COR-L47 (cell line): ENCODE measurements around the gene DLG1.

Source experiments
- DNase-seq: peaks from one replicate; lab custom pipeline; 2025; lab: John Stamatoyannopoulos, UW

The DLG1 gene

DNA sequence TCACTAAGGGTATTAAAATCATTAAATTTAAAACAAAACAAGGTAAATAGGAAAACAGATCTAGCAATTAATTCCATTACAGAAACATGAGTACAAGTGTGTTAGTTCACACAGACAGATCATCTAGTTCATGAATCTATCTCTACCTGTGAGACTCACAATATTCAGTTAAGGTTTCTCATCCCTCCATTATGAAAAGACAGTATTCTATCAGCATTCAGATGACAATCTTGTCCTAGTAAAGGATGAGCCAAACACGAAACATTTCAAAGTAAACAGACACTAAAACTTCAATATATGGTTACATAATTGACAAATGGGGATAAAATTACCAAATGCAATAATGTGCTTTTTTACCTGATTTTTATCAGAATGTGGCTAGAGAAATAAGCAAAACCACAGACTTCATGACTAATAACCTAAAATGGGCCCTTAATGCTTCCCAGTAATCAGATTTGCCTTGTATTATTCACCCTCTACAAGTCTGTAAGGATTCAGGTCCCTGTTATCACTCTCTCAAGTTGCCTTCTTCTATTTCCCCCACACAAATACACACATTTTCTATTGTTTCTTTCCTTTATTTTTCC is 126.8 kb downstream of the DLG1 start:
- no peak for DNase-seq

DNA sequence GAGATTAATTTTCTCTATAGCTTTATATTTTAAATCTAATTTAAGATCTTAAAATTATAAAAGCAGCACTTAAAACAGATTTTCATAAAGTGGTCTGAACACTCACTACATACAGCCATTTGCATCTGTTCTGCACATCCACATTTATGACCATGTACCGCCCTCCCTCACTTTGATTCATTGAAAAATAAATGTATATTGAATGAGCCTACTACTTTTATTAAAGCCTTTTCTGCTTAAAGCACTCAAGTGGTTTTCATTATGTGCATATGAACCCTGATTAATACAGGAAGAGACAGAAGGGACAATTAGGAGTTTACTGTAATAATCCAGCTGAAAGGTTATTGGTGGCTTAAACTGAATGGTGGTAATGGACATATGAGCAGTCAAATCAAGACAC is 129.4 kb downstream of the DLG1 start:
- no peak for DNase-seq

DNA sequence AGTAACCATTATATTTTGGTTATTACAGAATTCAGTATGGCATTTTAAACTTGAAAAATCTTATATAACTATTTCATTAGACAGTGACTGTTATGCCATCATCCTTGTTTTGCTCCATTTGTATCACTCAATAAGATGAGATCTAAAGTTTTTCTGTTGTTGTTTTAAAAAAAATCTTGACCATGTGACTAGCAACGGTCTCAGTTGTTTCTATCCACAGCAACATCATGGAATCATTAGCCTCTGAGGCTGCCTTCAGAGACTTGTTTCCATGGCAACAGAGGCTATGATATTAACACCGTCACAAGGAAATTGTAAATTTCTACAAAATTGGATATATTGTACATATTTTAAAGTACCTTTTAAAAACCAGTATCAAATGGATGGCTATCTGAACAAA is 129.8 kb downstream of the DLG1 start:
- no peak for DNase-seq

DNA sequence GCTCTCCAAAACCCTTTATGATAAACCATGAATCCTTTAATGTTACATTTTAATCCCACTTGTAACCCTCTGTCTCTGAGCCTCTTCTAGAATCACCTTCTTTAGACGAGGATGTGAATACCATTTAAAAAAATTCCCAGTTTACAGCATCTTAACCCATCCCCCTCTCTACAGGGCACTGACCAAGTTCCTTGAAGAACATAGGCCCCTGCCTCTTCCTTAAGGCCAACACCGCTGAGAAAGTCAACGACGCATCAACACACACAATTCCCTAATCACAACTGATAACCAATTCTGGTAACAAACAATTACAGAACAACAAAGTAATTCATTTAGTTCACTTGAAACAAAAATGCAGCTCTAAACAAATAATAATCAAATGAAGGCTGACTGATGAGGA is 130.3 kb downstream of the DLG1 start:
- DNase-seq, result no peak

DNA sequence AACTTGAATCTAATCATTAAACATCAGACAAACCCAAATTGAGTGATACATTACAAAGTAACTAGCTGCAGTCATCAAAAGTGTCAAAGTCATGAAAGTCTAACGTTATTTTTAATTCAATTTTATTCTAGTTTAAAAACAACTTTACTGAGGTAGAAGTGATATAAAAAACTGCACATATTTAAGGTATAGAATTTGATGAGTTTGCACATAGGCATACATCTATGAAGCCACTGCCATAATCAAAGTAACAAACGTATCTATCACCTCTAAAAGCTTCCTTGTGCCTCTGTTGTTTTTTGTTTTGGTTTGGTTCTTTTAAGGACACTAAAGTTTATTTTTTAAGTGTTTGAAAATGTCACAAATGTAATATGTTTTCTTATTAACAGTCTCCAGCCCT is 130.9 kb downstream of the DLG1 start:
- no peak for DNase-seq

DNA sequence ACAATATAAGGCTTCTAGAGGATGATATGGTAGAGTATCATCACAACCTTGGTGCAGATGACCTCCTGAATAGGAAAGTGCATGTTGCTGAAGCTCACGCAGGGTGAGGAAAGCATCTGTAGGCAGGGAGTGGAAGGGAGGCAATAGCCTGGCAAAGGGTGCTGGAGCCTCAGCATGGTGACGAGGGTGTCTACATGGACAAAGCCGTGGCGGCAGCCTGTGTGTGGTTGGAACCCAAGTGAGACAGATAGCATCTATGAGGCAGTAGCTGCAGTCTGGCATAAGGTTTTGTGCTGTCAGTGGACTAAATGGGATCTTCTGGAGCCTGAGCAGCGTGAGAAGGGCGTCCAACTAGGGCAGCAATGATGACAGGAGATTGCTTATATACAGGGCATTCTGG is 132.5 kb downstream of the DLG1 start:
- DNase-seq, result no peak

DNA sequence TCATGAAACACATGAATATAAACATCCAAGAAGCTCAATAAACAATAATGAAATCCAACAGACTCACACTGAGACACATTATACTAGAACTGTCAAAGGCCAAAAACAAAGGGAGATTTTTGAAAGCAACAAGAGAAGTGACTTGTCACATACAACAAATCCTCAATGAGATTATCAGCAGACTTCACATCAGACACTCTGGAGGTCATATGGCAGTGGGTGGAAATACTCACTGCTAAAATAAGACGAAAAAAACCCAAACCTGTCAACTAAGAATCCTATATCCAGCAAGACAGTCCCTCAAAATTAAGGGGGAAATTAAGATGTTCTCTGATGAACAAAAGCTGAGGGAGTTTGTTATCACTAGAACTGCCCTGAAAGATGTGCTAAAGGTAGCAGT is 143.4 kb downstream of the DLG1 start:
- no peak for DNase-seq

DNA sequence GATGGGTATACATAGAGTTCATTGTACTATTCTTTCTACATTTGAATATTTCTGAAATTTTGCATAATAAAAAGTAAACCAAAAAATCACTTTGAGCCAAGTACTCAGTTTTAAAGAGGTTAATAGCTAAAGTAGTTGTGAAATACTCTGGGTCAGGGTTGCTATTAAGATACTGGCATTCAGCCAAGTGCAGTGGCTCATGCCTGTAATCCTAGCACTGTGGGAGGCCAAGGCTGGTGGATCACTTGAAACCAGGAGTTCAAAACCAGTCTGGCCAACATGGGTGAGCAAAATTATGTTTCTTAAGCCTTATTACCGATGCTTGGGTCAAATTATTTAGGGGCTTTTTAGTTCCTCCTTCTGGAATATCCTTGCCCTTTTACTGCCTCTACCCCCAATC is 146.8 kb downstream of the DLG1 start:
- DNase-seq, result peak; percentile 67

DNA sequence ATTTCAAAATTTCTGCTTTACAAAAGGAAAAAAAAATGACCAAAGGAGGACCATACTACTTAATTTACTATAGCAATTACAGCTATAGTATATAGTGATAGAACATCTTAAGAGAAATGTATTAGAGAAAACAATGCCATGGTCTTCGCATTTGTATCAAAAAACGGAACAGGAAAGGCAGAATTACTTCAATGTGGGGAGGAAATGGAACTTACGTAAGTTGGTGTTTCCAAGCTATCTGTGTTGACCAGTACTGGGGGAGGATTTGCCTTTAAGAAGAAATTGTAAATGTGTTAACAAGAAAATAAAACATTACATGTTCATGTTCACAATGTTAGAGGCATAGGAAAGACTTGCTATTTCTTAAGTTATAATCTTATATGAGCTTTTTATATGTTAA is 148.9 kb downstream of the DLG1 start:
- no peak for DNase-seq

DNA sequence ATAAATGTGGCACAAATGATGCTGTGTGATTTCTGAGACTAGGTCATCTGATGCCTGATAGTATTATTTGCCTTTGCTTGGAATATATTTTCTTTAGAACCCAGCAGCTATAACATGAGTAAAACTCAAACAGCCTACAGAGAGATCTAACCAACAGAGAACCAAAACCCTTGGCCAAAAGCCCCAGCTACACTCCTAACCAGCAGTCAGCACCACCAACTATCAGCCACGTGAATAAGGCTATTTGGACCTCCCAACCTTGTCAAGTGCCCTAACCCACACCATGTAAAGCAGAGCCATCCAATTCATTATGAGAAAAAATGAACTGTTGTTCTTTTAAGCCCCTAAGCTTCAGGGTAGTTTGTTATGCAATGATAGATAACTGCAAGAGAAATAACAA is 154.2 kb downstream of the DLG1 start:
- DNase-seq, result no peak

DNA sequence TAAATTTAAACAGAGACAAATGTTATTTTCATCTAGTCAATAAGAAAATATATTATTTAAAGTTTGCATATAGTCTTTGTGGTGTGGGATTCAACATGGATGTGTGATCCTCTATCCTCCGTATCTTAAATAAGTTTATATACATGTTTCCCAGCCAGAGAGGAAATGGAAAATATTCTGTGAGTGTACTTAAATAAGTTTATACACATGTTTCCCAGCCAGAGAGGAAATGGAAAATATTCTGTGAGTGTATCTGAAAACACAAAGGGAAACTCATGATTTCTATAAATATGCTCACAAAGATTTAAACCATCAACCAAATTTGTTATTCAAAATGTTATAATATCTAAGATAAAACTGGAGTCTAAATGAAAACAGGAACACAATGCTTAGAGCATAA is 158.8 kb downstream of the DLG1 start:
- no peak for DNase-seq

DNA sequence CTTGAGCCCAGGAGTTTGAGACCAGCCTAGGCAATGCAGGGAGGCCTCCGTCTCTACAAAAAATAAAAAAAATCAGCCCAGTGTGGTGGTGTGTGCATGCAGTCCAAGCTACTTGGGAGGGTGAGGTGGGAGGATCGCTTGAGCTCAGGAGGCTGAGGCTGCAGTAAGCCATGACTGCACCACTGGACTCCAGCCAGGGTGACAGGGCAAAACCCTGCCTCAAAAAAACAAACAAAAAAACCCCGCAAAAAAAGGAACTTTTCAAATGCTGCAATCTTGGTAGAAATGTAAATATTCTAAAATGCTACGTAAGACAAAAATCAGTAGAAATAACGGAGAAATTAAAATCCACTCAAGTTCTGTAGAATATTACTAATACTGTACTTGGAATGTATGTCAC is 160.7 kb downstream of the DLG1 start:
- no peak for DNase-seq

DNA sequence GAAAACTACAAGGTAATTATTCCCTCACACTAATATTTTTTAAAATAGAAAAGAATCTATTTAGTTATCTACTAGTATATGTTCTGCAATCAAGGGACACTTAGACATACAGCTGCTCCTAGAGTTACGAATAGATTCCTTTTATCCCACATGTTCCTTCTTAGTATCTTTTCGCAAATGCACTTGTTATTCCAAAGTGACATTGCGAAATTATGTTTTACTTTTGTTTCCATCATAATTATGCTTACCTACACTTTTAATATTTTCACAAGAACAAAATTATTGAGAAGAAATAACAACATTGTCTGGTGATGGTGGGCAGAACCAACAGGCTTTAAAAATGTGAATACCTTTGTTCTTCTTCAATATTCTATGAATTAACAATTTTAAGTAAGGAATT is 161.7 kb downstream of the DLG1 start:
- no peak for DNase-seq

DNA sequence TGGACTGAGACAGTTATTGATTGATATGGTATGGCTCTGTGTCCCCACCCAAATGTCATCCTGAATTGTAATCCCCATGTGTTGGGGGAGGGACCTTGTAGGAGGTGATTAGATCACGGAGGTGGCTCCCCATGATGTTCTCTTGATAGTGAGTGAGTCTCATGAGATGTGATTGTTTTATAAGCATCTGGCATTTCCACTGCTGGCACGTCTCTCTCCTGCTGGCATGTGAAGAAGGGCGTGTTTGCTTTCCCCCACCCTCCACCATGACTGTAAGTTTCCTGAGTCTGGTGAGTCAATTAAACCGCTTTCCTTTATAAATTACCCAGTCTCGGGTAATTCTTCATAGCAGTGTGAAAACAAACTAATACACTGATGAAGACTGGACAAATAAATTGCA is 163.2 kb downstream of the DLG1 start:
- DNase-seq, result no peak

DNA sequence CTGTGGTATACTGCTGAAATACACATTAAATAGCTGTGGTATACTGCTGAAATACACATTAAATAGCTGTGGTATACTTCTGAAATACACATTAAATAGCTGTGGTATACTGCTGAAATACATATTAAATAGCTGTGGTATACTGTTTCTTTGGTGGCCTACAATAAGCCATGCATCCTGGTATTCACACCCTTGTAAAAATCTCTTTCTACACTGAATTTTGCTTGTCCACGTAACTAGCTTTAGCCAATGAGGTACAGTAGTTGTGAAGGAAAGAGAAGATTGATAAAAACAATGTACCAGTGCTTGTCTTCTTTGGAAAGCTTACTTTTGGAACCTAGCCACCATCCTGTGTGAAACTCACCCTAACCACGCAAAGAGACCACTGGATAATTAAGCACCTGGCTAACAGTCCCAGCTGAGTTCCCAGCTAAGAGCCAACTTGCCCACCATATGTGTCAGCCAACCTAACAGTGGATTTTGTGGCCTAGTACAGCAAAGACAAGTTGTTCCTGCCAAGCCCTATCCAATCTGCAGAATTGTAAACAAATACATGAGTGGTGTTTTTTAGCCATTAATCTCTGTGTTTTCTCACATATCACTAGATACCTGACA is 165.4 kb downstream of the DLG1 start:
- DNase-seq, result no peak

DNA sequence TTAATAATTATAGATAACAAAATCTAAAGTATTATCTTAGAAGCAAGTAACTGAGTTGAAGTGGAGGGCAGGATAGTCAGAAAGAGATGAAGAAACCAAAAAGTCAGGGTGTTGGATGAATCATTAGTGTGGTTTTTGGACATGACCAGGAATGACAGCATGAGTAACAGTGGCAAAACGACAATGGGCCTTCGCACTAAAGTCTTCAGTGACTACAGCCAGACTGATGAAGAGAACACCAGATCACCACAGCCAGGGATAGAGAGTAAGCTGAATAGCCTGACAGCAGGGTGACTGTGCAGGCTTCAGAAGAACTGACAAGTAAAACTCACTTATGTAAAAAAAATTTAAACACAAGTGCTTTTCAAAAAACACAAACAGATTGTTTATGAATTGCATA is 172.8 kb downstream of the DLG1 start:
- no peak for DNase-seq

DNA sequence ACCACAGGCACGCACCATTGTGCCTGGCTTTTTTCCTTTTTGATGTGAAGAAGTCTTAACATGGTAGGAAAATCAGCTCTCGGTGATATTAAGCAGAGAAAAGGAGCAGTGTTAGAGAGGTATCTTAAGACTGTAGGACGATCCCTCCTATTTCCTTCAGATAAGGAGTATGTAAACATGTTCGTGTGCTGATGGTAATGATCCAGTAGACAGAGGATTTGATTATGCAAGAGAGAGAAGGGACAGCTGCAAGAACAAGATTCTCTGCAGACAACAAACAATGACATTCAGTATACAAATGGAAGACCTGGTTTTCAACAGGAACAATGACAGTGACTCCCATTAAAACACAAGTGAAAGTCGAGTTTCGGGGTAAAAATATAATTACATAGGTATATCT is 173.7 kb downstream of the DLG1 start:
- DNase-seq, result no peak

DNA sequence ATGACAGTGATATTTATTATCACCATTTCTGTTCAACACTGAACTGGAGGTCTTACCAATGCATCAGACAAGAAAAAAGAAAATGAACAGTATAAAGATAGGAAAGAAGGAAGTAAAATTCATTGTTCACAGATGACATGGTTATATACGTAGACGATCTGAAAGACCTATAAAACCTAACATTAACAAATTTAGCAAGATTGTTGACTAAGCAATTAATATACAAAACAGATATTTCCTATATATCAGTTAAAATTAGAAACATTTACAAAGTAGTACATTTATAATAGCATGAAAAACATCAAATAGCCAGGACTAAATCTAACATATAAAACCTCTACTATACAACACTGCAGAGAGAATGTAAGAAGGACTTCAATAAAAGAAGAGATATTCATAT is 176.0 kb downstream of the DLG1 start:
- no peak for DNase-seq

DNA sequence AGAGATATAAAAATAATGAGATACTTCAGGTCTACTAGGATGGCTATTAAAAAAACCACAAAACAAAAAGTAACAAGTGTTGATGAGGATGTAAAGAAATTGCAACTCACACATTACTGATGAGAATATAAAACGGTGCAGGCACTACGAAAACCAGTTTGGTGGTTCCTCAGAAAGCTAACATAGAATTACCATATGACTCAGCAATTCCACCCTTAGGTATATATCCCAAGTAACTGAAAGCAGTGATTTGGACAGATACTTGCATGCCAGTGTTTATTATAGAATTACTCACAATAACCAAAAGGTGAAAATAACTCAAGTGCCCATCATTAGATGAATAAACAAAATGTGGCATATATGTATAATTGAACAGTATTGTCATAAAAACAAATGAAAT is 181.3 kb downstream of the DLG1 start:
- DNase-seq, result no peak

DNA sequence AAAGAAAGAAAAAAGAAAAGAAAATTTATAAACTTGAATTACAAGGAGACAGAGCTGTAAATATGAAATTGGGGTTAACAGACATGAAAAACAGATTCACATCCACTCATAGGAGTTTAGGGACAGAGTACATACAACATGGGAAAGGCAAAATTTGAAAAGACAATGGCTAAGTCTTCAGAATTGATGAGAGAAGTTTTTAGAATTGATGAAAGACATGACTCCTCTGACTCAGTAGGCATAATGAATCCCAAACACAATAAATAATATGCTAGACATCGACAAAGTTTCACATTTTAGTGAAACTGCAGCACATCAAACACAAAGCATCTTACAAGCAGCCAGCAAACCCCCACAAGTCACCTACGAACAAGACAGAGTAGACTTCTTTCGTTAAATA is 184.4 kb downstream of the DLG1 start:
- DNase-seq, result no peak

DNA sequence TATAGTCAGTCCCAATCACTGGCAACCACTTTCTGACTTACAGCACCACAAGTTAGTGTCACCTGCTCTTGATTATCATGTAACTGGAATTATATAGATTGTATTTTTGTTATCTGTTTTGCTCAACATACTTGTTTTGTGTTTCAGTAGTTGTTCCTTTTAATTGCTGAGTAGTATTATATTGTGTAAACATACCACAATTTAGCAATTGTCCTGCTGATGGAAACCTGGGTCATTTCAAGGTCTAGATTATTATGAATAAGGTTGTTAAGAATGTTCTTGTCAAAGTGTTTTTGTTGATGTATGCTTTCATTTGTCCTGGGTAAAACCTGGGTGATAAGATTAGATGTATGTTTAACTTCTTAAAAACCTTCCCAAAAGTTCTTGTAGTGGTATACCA is 186.7 kb downstream of the DLG1 start:
- no peak for DNase-seq

DNA sequence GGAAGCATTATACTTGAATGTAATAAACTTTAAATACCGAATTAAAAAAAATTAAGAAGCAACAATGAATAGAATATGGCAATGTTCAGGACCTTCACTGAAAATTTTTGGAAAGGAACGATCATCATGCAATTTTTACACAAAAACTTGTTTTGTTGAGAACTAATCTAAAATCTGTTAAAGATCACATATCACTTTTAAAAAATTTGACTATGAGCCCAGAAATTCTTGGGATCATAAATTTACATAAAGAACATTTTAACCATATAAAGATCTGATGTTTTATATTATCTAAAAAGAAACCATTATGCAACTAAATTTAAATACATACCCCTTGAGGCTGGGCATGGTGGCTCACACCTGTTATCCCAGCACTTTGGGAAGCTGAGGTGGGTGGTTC is 192.6 kb downstream of the DLG1 start:
- DNase-seq, result no peak

DNA sequence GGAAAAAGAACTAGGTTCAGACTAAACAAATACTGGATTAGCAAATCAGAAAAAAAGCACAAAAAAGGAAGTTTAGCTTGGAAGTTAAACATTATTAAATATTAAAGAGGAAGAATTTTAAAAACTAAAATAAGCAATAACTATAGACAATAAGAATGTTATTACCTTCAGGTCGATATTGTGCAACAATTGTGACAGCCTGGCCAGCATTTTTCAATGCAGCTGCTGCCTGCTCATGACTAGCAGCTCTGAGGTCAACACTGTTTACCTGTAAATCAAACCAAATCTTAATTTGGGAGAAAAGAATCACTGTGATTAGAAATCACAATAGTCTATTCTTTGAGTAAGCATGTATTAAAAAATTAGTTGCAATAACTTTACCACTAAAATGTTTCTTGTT is 193.7 kb downstream of the DLG1 start:
- DNase-seq, result no peak

DNA sequence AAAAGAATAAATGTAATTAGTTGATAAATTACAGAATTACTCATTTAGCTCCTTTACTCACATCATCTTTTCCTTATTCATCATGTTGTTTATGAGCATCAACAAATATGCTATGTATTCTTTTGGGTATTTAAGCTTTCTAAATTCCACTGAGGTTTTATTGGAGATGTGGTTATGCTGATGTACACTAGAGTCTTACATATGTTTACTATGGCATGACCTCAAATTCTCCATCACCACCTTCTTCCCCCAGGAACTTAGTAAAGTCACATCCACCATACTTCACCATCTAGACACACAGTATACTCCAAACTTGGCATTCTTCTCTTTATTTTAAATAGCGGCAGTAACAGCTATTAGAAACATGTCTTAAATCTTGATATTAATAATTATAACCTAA is 194.6 kb downstream of the DLG1 start:
- DNase-seq, result no peak

DNA sequence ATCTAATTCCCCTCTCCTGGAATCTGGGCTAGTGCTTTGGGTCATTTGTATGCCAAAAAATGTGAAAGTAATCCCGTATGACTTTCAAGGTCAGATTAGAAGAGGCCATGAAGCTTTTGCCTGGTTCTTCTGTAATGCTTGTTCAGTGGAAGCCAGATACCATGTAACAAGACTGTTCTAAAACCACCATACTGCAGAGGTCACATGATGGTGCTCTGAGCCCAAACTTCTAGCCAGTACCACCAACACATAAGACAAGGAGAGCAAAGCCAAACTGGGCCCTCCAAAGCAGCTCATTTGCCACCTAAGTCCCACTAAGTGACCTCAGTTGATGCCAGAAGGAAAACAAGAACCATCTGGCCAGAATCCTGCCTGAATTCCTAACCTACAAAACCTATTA is 204.5 kb downstream of the DLG1 start:
- no peak for DNase-seq
